GM21717 (cell line): ENCODE results near the gene DPP10.

Source experiments
- ATAC-seq: cut with Tn5 transposase; IDR thresholded peaks from one replicate; pipeline ENCODE4 v1.9.1; 2021; ENCODE audit warnings: mild to moderate bottlenecking, moderate library complexity; ENCODE audit not compliant: unreplicated experiment

DPP10 gene

GRCh38 chr2:115635430-115635829 lies 1193.0 kb downstream of the DPP10 start:
- ATAC-seq: no peak

DNA sequence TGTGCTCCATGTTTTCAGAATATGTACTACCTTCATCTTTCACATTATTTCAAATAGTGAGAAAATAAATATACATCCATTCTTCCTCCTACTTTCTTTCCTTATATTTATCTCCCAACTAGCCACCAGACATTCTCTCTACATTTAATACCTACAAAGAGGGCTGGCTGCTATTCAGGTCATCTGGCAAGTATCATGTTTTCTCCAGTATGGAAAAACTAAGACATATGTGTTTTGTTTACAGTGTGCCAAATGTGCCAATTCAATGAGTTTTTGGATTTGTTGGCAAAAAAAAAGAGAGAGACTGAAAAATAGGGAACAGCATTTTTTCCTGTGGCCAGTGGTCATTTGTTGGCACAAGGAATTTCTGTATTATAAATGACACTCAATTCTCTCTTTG lies 1207.3 kb downstream of the DPP10 start:
- ATAC-seq: no peak

DNA sequence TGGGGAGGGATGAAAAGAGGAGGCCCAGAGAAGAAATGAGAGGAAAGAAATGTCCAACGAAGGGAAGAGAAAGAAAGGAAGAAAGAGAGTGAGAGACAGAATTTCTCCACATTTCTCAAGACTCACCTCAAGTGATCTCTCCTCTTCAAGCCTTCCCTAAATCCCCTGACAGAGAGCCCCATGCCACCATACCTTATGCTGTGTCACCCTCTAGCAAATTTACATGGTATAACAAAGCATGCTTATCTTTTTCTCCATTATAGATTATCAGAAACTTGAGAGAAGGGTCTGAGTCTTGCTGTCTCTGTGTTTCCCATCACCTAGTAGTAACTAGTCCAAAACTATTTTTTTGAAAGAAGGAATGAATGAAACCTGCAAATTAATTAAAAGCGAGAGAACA lies 1208.4 kb downstream of the DPP10 start:
- no peak for ATAC-seq

DNA sequence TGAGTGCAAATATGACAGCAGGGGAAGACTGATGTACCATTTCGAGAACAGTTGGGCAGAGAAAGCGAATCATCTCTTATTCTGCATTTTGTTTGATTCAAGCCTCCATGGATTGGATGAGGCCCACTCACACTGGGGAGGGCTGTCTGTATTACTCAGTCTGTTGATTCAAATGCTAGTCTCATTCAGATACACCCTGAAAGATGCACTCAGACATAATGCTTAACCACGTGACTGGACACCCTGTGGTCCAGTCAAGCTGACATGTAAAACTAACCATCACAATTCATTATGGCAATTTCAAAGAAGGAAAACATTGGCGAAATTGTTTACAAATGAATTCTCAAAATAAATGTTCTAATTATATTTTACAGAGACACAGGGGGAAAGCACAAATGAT lies 1210.2 kb downstream of the DPP10 start:
- ATAC-seq: no peak

DNA sequence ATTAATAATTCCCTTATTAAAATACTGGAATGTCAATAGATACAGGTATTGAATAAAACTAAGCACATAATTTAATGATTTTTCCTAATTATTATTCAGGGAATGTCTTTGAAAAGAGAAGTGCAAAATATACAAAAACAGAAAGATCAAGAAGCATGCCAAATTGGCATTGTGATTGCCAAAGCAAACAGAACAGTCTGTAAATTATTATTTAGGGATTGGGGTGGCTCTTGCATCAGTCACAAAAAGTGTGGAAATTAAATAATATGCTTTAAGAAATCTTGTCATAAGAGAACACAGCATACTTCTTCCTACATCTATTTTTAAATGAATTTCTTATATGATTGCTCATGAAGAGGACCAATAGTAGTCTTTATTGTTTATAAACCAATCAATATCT lies 1211.9 kb downstream of the DPP10 start:
- ATAC-seq: no peak

DNA sequence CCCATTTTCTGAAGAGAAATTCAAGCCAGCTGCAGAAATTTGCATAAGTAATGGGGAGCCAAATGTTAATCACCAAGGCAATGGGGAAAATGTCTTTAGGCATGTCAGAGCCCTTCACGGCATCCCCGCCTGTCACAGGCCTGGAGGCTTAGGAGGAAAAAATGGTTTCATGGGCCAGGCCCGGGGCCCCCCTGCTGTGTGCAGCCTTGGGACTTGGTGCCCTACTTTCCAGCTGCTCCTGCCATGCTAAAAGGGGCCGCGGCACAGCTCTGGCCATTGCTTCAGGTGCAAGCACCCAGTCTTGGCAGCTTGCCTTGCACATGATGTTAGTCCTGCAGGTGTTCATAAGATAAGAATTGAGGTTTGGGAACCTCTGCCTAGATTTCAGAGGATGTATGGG lies 1235.7 kb downstream of the DPP10 start:
- no peak for ATAC-seq

GRCh38 chr2:115684345-115684744 lies 1241.9 kb downstream of the DPP10 start:
- no peak for ATAC-seq

DNA sequence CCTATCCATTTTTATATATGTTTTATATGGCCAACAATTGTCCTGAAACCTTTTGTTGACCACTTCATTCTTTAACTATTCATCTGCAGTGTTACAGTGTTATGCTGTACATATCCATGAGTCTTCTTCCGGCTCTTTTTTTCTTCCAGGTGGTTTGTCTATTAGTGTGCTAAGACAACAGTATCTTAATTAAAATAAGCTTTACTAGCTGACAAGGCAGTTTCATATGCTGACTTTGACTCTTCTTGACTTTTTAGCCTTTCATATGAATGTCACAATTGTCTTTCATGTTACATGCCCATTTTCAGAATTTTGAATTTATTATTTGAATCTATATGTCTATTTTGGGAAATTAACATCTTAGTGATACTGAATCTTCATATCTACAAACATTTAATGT lies 1249.0 kb downstream of the DPP10 start:
- ATAC-seq: no peak

- no peak for ATAC-seq
Observed at GRCh38 chr2:115694651-115695050, 1252.2 kb downstream of the DPP10 start.

DNA sequence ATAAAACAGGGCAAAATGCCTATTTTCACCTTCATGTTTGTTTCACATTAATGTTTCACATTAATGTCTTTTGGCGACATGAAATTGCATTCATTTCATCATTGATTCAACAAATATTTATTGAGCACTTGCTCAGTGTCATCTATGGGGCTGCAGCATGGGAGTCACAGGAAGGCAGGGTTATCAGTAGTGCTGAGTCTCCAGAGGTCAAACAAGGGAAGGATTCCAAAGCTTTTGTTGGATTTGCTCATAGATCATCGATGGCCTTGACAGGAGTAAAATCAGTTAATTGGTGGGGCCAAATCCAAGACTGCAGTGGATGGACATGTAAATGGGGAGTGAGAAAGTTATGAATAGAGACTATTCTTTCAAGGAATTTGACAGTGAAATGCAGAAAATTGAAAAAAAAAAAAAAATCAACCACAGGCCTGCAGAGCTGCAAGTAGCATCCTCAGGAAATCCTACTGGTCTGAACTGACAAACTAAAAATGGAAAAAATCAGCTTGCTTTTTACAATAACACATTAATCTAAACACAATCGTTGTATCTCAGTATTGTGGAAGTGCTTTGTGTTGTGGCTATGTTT lies 1290.8 kb downstream of the DPP10 start:
- ATAC-seq: no peak

DNA sequence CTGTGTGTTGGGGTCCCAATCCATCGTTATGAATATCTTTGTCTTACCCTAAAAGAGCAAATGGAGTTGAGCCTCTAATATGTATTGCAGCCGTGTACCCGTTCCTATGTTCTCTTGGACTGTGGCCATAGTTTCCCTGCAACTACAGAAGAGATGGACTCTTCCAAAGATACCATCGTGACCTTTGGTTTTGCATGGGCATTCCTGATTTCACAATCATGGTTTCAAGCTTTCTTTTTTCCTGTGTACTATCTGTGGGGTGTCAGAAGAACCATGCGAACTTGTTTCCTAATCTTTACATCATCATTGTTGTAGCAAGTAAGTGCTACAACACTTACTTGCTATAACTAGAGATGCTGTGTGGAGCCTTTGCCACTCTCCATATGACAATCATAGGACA lies 1295.7 kb downstream of the DPP10 start:
- no peak for ATAC-seq

GRCh38 chr2:115739574-115739973 lies 1297.1 kb downstream of the DPP10 start:
- no peak for ATAC-seq

- no peak for ATAC-seq
Observed at GRCh38 chr2:115746151-115746550, 1303.7 kb downstream of the DPP10 start.

- no peak for ATAC-seq
Observed at GRCh38 chr2:115757286-115757685, 1314.8 kb downstream of the DPP10 start.

- no peak for ATAC-seq
Observed at GRCh38 chr2:115763601-115764000, 1321.2 kb downstream of the DPP10 start.

GRCh38 chr2:115771516-115771915 lies 1329.1 kb downstream of the DPP10 start:
- ATAC-seq: no peak

DNA sequence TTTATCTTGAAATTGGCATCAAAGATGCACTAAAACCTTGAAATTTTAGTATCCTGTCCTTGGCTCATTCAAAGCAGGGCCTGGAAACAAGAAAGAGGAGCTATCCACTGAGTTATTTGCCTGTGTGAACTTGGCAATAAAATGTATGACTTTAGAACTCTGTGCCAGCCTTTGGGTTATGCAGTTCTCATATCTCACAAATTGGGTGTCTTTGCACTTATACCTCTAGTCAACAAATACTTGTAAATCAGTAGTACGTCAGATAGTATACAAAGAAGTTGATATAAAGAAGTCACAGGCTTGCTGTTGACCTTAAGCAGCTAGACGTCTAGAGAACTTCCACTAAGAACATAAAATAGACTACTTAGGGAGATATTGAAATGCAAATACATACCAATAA lies 1331.9 kb downstream of the DPP10 start:
- no peak for ATAC-seq

GRCh38 chr2:115779085-115779632 lies 1336.7 kb downstream of the DPP10 start:
- ATAC-seq: no peak

GRCh38 chr2:115782286-115782685 lies 1339.8 kb downstream of the DPP10 start:
- ATAC-seq: no peak

DNA sequence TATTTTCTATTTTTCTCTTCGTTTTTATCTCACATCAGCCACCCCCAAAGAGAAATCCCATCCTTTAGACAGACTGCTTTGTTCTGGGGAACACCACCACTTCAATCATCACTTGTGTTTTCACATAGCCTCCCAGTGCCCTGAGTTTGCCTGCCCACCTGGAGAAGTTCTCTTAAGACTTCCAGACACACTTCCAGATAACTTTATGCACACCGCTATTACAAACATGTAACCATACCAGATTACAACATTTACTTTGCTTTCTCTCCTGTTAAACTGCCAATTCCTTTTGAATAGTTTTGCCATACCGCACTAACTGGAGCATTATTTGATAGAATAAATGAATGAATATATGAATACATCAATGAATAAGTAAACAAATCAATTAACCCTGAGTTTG lies 1353.6 kb downstream of the DPP10 start:
- ATAC-seq: no peak

DNA sequence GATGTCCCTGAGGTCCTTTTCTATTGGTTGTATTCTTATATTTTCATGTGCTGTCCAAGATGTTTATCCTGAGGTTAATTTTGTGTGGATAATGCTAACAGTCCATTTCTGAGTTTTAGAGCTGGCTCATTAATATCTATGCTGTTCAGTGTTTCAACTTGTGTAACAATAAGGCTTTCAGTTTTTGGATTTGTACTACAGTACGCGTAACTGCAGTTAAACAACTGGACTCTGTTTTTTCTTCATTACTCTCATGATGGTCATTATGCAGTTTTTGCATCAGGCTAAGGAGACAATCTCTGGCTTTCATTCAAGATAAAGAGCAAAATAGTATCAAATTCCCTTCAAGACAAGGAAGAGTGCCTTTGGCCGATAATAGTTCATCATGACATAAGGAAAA lies 1364.8 kb downstream of the DPP10 start:
- no peak for ATAC-seq

DNA sequence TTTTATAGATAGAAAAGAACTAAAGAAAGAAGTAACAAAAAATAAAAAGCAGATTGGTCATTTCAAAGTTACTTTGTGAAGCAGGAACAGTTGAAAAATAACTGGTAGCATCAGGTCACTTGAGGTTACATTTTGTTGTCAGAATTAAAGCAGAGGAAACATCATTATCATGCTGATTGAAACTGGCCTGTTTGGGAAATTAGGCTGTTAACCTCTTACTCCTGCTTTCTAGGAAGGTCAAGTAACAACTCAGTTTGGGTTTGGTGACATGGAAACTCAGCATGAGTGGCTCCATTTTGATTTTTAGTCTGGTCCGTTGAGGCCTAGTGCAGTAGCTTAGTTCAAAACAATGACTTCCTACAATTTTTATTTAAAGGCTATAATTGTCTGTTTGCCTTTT lies 1383.5 kb downstream of the DPP10 start:
- no peak for ATAC-seq

GRCh38 chr2:115833196-115833595 lies 1390.8 kb downstream of the DPP10 start:
- ATAC-seq: no peak
